Body of pancreas (tissue), 4 donors: ENCODE data around the gene AURKA. TPM values are rescaled to one million over a fixed set of nuclear protein-coding genes. Genes with fewer than 3 reads are reported as not detected.

Source experiments
- ATAC-seq: fragments of 150-250 bp; one replicate; pipeline ENCODE4 v1.9.1; 2016
- DNase-seq, 4 donors: peaks; one replicate each; pipeline ENCODE4 v3.0.0-alpha.2; 2019
- H3K27ac ChIP-seq, 4 donors: fragments of 200-600 bp; sonication (generic); 1 replicate in 3 of 4; 2 replicates in 1 of 4; pipeline versions ENCODE4 v1.5.1 to v1.6.1; 2016 to 2019; ENCODE audit warnings: mild to moderate bottlenecking in 1 of 4, mixed read lengths in 1 of 4, moderate library complexity in 1 of 4
- H3K27me3 ChIP-seq, 2 donors: fragments of 200-600 bp; sonication (generic); one replicate each; pipeline ENCODE4 v1.6.0; 2016; ENCODE audit warnings: mild to moderate bottlenecking in 1 of 2
- H3K36me3 ChIP-seq, 2 donors: fragments of 200-600 bp; sonication (generic); replicated peaks in 1 of 2; 2 replicates each; pipeline ENCODE4 v1.5.1; 2016; ENCODE audit warnings: low read depth in 2 of 2; ENCODE audit not compliant: insufficient read depth in 1 of 2
- H3K4me1 ChIP-seq: fragments of 200-600 bp; sonication (generic); one replicate; pipeline ENCODE4 v1.6.0; 2016
- H3K4me3 ChIP-seq, 2 donors: fragments of 200-600 bp; sonication (generic); 1 replicate in 1 of 2; 2 replicates in 1 of 2; pipeline ENCODE4 v1.5.1; 2016 to 2019
- H3K9me3 ChIP-seq, 3 donors: fragments of 200-600 bp; sonication (generic); 1 replicate in 2 of 3; 2 replicates in 1 of 3; pipeline ENCODE4 v1.5.1; 2016
- POLR2A ChIP-seq, 3 donors: fragments of 450-650 bp; IDR thresholded peaks; one replicate each; pipeline ENCODE4 v1.6.1; 2016; ENCODE audit warnings: antibody characterized with exemption in 3 of 3, mild to moderate bottlenecking in 2 of 3
- WGBS, 2 donors: methylation state at CpG; one replicate each; pipeline ENCODE4 v1.1.5; 2017; 5-methylcytosine and 5-hydroxymethylcytosine counted together
- intact Hi-C: fragments of 100-400 bp; cut with DNase I; formaldehyde crosslinking; loops from one replicate; pipeline ENCODE4 v1.15.1; 2023
- total RNA-seq, 2 donors: library from RNA; depleted of rRNA; stranded (reverse); fragments of >200 nt; gene quantifications; one replicate each; pipeline ENCODE4 v1.1.0, GENCODE V29; 2016
- TF ChIP-seq, protein P1 (sequence below), 7 experiments: fragments of 450-650 bp in 4 of 7; fragments of 200-600 bp in 3 of 7; sonication (generic) in 3 of 7; IDR thresholded peaks; one replicate each; pipeline ENCODE4 v1.5.1; 2016 to 2019; ENCODE audit warnings: antibody characterized with exemption in 7 of 7

Gene AURKA
- total RNA-seq, 2 donors from 2014 or later: 0.66 to 1.0 TPM

DNA sequence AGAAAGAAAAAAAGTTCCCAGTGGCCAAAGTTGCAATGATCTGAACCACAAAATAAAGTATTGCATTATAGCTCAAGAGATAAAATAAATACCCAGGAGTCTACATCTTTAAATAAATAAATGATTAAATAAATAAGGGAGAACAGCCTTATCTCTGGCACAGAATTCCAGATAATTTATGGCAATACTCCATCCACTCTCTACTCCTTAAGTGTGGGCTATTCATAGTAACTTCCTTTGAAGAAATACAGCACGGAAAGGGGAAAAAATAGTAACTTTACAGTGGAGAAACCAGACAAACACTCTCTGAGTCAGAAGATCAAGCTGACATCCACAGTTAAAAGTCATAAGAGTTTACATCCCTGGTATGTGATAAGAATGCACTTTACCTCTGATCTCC is 11.6 kb downstream of the AURKA start:
- 14 to 35% methylated on average over 1 of the region's 1 CpG for WGBS, 2 donors
- Histone ChIP-seq H3K9me3 (no peaks in the 10 kb centered on the region), H3K4me3 (no peak overlapping the region), H3K27ac (no peak overlapping the region), H3K36me3 (no peaks in the 10 kb centered on the region), H3K27me3 (no peaks in the 10 kb centered on the region), H3K4me1 (peaks cover 4% of the 10 kb centered on the region)
- ATAC-seq (no peak), DNase-seq (no peak)
- intact Hi-C loops: no loop called here
- TF ChIP-seq, protein P1, sequence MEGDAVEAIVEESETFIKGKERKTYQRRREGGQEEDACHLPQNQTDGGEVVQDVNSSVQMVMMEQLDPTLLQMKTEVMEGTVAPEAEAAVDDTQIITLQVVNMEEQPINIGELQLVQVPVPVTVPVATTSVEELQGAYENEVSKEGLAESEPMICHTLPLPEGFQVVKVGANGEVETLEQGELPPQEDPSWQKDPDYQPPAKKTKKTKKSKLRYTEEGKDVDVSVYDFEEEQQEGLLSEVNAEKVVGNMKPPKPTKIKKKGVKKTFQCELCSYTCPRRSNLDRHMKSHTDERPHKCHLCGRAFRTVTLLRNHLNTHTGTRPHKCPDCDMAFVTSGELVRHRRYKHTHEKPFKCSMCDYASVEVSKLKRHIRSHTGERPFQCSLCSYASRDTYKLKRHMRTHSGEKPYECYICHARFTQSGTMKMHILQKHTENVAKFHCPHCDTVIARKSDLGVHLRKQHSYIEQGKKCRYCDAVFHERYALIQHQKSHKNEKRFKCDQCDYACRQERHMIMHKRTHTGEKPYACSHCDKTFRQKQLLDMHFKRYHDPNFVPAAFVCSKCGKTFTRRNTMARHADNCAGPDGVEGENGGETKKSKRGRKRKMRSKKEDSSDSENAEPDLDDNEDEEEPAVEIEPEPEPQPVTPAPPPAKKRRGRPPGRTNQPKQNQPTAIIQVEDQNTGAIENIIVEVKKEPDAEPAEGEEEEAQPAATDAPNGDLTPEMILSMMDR (IDR thresholded peaks at IDR 0.05): no peak
- no peak for TF ChIP-seq POLR2A (IDR thresholded peaks at IDR 0.05)

DNA sequence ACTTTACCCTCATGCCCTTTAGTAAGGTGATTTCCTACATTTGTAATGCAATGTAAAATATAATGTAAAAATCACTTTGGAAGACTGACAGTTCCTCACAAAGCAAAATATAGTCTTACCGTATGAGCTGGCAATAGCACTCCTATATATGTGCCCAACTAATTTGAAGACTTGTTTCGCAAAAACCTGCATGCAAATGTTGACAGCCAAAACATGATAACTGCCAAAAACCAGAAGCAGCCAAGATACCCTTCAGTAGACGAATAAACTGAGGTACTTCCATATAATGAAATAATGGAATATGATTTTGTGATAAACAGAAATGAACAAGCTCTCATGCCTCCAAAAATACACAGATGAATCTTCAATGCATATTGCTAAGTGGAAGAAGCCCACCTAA is 13.6 kb downstream of the AURKA start:
- Histone ChIP-seq H3K4me1 (peaks cover 4% of the 10 kb centered on the region), H3K9me3 (no peaks in the 10 kb centered on the region), H3K27ac (no peak overlapping the region), H3K36me3 (no peaks in the 10 kb centered on the region), H3K27me3 (no peaks in the 10 kb centered on the region), H3K4me3 (no peak overlapping the region)
- DNase-seq (no peak), ATAC-seq (no peak)
- WGBS, 2 donors: 91% methylated on average over 3 of the region's 3 CpGs
- intact Hi-C loops: no loop called here
- TF ChIP-seq POLR2A (IDR thresholded peaks at IDR 0.05): no peak
- TF ChIP-seq, protein P1 (IDR thresholded peaks at IDR 0.05): no peak

DNA sequence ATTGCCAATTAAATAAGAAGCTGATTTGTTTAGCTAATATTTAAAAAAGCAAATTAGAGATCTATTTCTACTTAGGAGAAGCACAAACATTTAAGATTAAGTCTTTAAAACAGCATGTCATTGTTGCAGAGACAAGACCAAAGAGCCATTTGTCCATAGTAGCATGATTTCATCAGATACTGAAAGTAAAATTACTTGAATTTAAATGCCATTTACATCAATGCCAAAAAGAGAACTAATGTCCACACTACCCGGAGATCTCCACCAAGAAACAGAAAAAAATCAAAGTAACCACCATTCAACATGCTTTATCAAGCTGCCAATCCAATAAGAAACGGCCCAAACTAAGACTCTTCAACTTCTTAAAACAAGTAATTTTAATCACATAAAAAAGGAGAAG is 15.7 kb downstream of the AURKA start:
- ATAC-seq: no peak
- WGBS, 2 donors: 76 to 90% methylated on average over 2 of the region's 2 CpGs
- DNase-seq: no peak
- Histone ChIP-seq H3K27me3 (no peaks in the 10 kb centered on the region), H3K4me1 (peaks cover 4% of the 10 kb centered on the region), H3K9me3 (no peaks in the 10 kb centered on the region), H3K36me3 (no peaks in the 10 kb centered on the region), H3K4me3 (no peak overlapping the region), H3K27ac (no peak overlapping the region)
- TF ChIP-seq, protein P1 (IDR thresholded peaks at IDR 0.05): no peak
- no peak for TF ChIP-seq POLR2A (IDR thresholded peaks at IDR 0.05)
- intact Hi-C loops: no loop called here

DNA sequence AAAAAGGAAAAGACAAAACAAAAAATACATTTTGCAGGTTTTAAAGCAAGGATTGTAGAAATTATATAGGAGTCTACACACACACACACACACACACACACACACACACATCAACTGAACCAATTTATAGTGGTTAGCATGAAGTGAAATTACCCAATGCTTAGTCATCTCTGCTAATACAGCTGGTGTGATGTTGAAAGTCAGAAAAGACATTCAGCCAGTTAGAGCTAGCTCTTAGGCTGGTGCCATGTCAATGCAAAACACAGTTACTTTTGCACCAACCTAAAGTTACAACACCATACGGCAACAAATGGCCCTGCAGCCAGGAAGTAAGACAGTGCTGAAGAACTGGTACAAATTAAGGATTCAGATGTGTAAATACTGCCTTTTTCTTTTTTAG is 18.1 kb downstream of the AURKA start:
- 52 to 84% methylated on average over 1 of the region's 1 CpG for WGBS, 2 donors
- ATAC-seq (no peak), DNase-seq (peak in 1 of 4 donors; percentile 20)
- intact Hi-C loops: no loop called here
- Histone ChIP-seq H3K27me3 (no peaks in the 10 kb centered on the region), H3K4me1 (no peaks in the 10 kb centered on the region), H3K4me3 (no peak overlapping the region), H3K27ac (no peak overlapping the region), H3K36me3 (no peaks in the 10 kb centered on the region), H3K9me3 (no peaks in the 10 kb centered on the region)
- no peak for TF ChIP-seq POLR2A (IDR thresholded peaks at IDR 0.05)
- TF ChIP-seq, protein P1 (IDR thresholded peaks at IDR 0.05): no peak

DNA sequence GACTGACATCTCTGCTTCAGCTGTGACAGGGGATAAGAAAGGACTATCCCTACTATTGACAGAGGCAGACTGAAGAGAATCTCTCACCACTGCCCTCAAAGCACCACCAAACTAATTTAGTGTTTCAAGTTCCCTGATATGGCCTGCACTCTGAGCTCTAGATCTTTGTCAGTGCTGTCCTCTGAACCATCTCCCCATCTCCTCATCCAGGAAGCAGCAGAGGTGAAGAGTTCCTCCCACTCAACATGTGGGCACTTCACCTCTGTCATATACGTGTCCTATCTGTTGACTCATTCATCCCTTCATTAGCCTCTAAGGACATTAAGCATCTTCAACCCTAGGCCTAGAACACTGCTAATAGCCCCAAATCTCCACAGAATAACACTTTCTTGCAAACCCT is 19.2 kb downstream of the AURKA start:
- no peak overlapping the region for H3K27ac ChIP-seq
- DNase-seq (no peak), ATAC-seq (no peak)
- intact Hi-C loops: no loop called here
- H3K9me3 ChIP-seq: no peaks in the 10 kb centered on the region
- H3K27me3 ChIP-seq: no peaks in the 10 kb centered on the region
- no peak overlapping the region for H3K4me3 ChIP-seq
- TF ChIP-seq POLR2A (IDR thresholded peaks at IDR 0.05): no peak
- TF ChIP-seq, protein P1 (IDR thresholded peaks at IDR 0.05): no peak
- H3K36me3 ChIP-seq: no peaks in the 10 kb centered on the region
- no peaks in the 10 kb centered on the region for H3K4me1 ChIP-seq
- WGBS, 2 donors: 77 to 84% methylated on average over 1 of the region's 1 CpG
